HCT116 (cell line): Measurements from ENCODE around the gene KRTAP1-3.
"Not testable (repeated sequence)": the region's sequence is repeated elsewhere in the genome, so short reads cannot be mapped to it uniquely, and the experiment has no call there.

Experiments
- EZH2 ChIP-seq: fragments of 200-600 bp; sonication (generic); IDR thresholded peaks from 2 replicates; pipeline ENCODE4 v1.6.1; 2017; ENCODE audit warnings: antibody characterized with exemption, mixed run types
- EZH2phosphoT487 ChIP-seq: fragments of 200-600 bp; IDR thresholded peaks from 2 replicates; pipeline ENCODE4 v1.6.1; 2018; ENCODE audit warnings: antibody characterized with exemption, borderline replicate concordance
- POLR2A ChIP-seq: IDR thresholded peaks from 2 replicates; pipeline ENCODE4 v1.7.0; 2011; ENCODE audit warnings: borderline replicate concordance; ENCODE audit not compliant: insufficient read depth, insufficient read length; ENCODE audit errors: extremely low read depth
- POLR2AphosphoS5 ChIP-seq: IDR thresholded peaks from 2 replicates; pipeline ENCODE4 v1.6.1; 2011; ENCODE audit warnings: mild to moderate bottlenecking, low read depth, low read length, moderate library complexity
- YY1 ChIP-seq: IDR thresholded peaks from 2 replicates; pipeline ENCODE4 v1.6.1; 2011; ENCODE audit warnings: low read length, low read depth, moderate library complexity, mild to moderate bottlenecking; ENCODE audit not compliant: insufficient replicate concordance; ENCODE audit errors: extremely low read depth
- TF ChIP-seq, protein P1 (sequence below): IDR thresholded peaks from 2 replicates; pipeline ENCODE4 v1.6.1; 2012; ENCODE audit warnings: low read depth
- TF ChIP-seq, protein P2 (sequence below): IDR thresholded peaks from 2 replicates; pipeline ENCODE4 v1.6.1; 2012

DNA sequence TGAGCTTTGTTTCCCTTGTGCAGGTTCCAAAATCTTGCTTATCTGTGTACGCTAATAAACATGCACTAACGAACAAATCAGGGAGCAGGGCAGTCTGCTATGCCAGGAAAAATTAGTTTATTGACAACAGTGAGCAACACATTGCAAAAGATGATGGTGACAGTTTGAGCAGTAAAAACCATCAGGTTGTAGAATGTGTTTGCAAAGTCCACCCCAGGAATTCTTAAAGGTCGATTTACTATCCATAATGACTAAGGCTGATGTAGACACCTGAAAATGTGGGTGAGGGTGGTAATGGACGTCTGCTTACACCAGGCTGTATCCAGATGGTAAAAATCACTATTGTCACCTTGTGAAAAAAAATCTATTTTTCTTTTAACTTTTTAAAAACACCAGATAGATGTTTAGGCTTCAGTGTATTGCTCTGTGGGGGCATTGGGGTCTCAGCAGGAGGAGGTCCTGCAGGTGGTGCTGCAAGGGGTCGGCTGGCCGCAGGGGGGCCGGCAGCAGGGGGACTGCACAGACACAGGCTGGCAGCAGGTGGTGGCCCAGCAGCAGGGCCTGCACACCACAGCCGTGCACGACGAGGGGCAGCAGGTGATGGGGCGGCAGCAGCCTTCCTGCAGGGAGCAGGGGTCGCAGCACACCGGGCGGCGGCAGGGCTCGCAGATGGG is 30.5 kb upstream of the KRTAP1-3 start:
- TF ChIP-seq EZH2phosphoT487, POLR2A, YY1, EZH2, POLR2AphosphoS5: not testable (repeated sequence)
- TF ChIP-seq, protein P1, sequence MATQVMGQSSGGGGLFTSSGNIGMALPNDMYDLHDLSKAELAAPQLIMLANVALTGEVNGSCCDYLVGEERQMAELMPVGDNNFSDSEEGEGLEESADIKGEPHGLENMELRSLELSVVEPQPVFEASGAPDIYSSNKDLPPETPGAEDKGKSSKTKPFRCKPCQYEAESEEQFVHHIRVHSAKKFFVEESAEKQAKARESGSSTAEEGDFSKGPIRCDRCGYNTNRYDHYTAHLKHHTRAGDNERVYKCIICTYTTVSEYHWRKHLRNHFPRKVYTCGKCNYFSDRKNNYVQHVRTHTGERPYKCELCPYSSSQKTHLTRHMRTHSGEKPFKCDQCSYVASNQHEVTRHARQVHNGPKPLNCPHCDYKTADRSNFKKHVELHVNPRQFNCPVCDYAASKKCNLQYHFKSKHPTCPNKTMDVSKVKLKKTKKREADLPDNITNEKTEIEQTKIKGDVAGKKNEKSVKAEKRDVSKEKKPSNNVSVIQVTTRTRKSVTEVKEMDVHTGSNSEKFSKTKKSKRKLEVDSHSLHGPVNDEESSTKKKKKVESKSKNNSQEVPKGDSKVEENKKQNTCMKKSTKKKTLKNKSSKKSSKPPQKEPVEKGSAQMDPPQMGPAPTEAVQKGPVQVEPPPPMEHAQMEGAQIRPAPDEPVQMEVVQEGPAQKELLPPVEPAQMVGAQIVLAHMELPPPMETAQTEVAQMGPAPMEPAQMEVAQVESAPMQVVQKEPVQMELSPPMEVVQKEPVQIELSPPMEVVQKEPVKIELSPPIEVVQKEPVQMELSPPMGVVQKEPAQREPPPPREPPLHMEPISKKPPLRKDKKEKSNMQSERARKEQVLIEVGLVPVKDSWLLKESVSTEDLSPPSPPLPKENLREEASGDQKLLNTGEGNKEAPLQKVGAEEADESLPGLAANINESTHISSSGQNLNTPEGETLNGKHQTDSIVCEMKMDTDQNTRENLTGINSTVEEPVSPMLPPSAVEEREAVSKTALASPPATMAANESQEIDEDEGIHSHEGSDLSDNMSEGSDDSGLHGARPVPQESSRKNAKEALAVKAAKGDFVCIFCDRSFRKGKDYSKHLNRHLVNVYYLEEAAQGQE: not testable (repeated sequence)
- TF ChIP-seq, protein P2, sequence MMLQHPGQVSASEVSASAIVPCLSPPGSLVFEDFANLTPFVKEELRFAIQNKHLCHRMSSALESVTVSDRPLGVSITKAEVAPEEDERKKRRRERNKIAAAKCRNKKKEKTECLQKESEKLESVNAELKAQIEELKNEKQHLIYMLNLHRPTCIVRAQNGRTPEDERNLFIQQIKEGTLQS: not testable (repeated sequence)
